ENCODE measurements around the gene ZBTB42. TPM values are rescaled to one million over a fixed set of nuclear protein-coding genes. Genes with fewer than 3 reads are reported as not detected.

Gene ZBTB42
- total RNA-seq, 1 experiment from 2014 or later = 6.4 TPM

GRCh38 chr14:104756477-104757237, 44.2 kb upstream of the ZBTB42 start:
- Mint-ChIP-seq H3K36me3 (peaks cover 24% of the 10 kb centered on the region), H3K27me3 (ENCODE audit: low read depth) (no peaks in the 10 kb centered on the region; the same call in 1 of the 2 replicates), H3K4me3 (no peak overlapping the region), H3K4me1 (peaks cover 18% of the 10 kb centered on the region), H3K9me3 (no peaks in the 10 kb centered on the region), H3K27ac (no peak overlapping the region)
- no peak for TF ChIP-seq ELF4 (CRISPR knock-in tag; IDR thresholded peaks at IDR 0.05; ENCODE audit: low read depth)
- TF ChIP-seq MYBL2 (CRISPR knock-in tag; IDR thresholded peaks at IDR 0.05) = no peak
- no peak for TF ChIP-seq FOXP1 (CRISPR knock-in tag; IDR thresholded peaks at IDR 0.05; ENCODE audit: borderline replicate concordance)
- ATAC-seq = no peak
- no peak for DNase-seq (ENCODE audit: low spot score)
- ChIA-PET POLR2A (no interaction called here), CTCF (interaction anchor here (0.9 to 1.4 kb wide), 2 partner anchors 31 to 70 kb away, joined by 4 to 6 read pairs; no protein-coding TSS in a partner anchor)

DNA sequence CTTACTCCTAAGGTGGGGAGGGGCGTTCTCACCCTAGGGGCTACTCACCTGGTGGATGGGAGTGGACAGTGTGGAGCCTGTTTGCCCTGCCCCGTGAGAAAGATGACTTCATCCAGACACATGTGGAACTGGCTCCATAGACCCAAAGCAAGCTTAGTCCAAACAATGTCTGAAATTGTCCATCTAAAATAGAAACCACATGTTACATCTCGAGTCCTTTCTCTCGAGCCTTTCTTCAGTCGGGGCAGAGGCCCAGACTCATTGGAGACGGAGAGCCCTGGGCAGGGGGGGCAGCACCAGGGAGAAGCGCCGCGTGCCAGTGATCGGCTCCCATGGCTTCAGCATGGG, 43.7 kb upstream of the ZBTB42 start:
- Mint-ChIP-seq H3K9me3 (no peaks in the 10 kb centered on the region), H3K27me3 (ENCODE audit: low read depth) (no peaks in the 10 kb centered on the region; the same call in 1 of the 2 replicates), H3K27ac (no peak overlapping the region), H3K4me1 (peaks cover 18% of the 10 kb centered on the region), H3K4me3 (no peak overlapping the region), H3K36me3 (peaks cover 27% of the 10 kb centered on the region)
- ChIA-PET CTCF (interaction anchor here (0.9 to 1.4 kb wide), 2 partner anchors 32 to 69 kb away, joined by 4 to 6 read pairs; no protein-coding TSS in a partner anchor), POLR2A (no interaction called here)
- TF ChIP-seq, protein P1, sequence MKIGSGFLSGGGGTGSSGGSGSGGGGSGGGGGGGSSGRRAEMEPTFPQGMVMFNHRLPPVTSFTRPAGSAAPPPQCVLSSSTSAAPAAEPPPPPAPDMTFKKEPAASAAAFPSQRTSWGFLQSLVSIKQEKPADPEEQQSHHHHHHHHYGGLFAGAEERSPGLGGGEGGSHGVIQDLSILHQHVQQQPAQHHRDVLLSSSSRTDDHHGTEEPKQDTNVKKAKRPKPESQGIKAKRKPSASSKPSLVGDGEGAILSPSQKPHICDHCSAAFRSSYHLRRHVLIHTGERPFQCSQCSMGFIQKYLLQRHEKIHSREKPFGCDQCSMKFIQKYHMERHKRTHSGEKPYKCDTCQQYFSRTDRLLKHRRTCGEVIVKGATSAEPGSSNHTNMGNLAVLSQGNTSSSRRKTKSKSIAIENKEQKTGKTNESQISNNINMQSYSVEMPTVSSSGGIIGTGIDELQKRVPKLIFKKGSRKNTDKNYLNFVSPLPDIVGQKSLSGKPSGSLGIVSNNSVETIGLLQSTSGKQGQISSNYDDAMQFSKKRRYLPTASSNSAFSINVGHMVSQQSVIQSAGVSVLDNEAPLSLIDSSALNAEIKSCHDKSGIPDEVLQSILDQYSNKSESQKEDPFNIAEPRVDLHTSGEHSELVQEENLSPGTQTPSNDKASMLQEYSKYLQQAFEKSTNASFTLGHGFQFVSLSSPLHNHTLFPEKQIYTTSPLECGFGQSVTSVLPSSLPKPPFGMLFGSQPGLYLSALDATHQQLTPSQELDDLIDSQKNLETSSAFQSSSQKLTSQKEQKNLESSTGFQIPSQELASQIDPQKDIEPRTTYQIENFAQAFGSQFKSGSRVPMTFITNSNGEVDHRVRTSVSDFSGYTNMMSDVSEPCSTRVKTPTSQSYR (CRISPR knock-in tag; IDR thresholded peaks at IDR 0.05) = no peak
- TF ChIP-seq CREM (CRISPR knock-in tag; IDR thresholded peaks at IDR 0.05) (no peak), ERG (CRISPR knock-in tag; IDR thresholded peaks at IDR 0.05) (no peak), CBFB (CRISPR knock-in tag; IDR thresholded peaks at IDR 0.05; ENCODE audit: low read depth) (no peak), JUN (CRISPR knock-in tag; IDR thresholded peaks at IDR 0.05) (no peak), RELA (CRISPR knock-in tag; IDR thresholded peaks at IDR 0.05; ENCODE audit: borderline replicate concordance) (no peak), ELF4 (CRISPR knock-in tag; IDR thresholded peaks at IDR 0.05; ENCODE audit: low read depth) (no peak), NFATC4 (CRISPR knock-in tag; IDR thresholded peaks at IDR 0.05) (no peak), HMGA2 (CRISPR knock-in tag; IDR thresholded peaks at IDR 0.05) (no peak), SP1 (CRISPR knock-in tag; conservative IDR thresholded peaks at IDR 0.05) (no peak), SOX15 (CRISPR knock-in tag; IDR thresholded peaks at IDR 0.05) (no peak), ATF1 (CRISPR knock-in tag; IDR thresholded peaks at IDR 0.05) (no peak), GRHL2 (CRISPR knock-in tag; IDR thresholded peaks at IDR 0.05; ENCODE audit: insufficient replicate concordance, severe bottlenecking) (no peak), RORB (CRISPR knock-in tag; IDR thresholded peaks at IDR 0.05) (no peak)
- TF ChIP-seq, protein P2, sequence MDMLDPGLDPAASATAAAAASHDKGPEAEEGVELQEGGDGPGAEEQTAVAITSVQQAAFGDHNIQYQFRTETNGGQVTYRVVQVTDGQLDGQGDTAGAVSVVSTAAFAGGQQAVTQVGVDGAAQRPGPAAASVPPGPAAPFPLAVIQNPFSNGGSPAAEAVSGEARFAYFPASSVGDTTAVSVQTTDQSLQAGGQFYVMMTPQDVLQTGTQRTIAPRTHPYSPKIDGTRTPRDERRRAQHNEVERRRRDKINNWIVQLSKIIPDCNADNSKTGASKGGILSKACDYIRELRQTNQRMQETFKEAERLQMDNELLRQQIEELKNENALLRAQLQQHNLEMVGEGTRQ (CRISPR knock-in tag; IDR thresholded peaks at IDR 0.05) = no peak
- TF ChIP-seq, protein P3, sequence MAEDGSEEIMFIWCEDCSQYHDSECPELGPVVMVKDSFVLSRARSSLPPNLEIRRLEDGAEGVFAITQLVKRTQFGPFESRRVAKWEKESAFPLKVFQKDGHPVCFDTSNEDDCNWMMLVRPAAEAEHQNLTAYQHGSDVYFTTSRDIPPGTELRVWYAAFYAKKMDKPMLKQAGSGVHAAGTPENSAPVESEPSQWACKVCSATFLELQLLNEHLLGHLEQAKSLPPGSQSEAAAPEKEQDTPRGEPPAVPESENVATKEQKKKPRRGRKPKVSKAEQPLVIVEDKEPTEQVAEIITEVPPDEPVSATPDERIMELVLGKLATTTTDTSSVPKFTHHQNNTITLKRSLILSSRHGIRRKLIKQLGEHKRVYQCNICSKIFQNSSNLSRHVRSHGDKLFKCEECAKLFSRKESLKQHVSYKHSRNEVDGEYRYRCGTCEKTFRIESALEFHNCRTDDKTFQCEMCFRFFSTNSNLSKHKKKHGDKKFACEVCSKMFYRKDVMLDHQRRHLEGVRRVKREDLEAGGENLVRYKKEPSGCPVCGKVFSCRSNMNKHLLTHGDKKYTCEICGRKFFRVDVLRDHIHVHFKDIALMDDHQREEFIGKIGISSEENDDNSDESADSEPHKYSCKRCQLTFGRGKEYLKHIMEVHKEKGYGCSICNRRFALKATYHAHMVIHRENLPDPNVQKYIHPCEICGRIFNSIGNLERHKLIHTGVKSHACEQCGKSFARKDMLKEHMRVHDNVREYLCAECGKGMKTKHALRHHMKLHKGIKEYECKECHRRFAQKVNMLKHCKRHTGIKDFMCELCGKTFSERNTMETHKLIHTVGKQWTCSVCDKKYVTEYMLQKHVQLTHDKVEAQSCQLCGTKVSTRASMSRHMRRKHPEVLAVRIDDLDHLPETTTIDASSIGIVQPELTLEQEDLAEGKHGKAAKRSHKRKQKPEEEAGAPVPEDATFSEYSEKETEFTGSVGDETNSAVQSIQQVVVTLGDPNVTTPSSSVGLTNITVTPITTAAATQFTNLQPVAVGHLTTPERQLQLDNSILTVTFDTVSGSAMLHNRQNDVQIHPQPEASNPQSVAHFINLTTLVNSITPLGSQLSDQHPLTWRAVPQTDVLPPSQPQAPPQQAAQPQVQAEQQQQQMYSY (CRISPR knock-in tag; IDR thresholded peaks at IDR 0.05) = no peak
- TF ChIP-seq, protein P4, sequence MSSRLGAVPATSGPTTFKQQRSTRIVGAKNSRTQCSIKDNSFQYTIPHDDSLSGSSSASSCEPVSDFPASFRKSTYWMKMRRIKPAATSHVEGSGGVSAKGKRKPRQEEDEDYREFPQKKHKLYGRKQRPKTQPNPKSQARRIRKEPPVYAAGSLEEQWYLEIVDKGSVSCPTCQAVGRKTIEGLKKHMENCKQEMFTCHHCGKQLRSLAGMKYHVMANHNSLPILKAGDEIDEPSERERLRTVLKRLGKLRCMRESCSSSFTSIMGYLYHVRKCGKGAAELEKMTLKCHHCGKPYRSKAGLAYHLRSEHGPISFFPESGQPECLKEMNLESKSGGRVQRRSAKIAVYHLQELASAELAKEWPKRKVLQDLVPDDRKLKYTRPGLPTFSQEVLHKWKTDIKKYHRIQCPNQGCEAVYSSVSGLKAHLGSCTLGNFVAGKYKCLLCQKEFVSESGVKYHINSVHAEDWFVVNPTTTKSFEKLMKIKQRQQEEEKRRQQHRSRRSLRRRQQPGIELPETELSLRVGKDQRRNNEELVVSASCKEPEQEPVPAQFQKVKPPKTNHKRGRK (CRISPR knock-in tag; IDR thresholded peaks at IDR 0.05; ENCODE audit: borderline replicate concordance) = no peak
- no peak for DNase-seq (ENCODE audit: low spot score)
- no peak for ATAC-seq

Measured in WTC11 (cell line).